Calu3 (cell line): ENCODE data around the gene NKIRAS2. TPM values are rescaled to one million over a fixed set of nuclear protein-coding genes. Genes with fewer than 3 reads are reported as not detected.

ENCODE experiments used
- BruUV-seq: library from RNA; stranded (reverse); fragments of 400-500 nt; replicated peaks from 2 replicates; lab custom pipeline; 2021; lab: Mats Ljungman, UMichigan
- CTCF ChIA-PET: fragments of 300-600 bp; sonication (Branson Sonifier 250); formaldehyde crosslinking; loops from one replicate; lab custom pipeline; 2022; ENCODE audit warnings: antibody characterized with exemption; lab: Charles Lee
- DNase-seq: peaks from one replicate; pipeline ENCODE4 v3.0.0; 2022
- H3K27ac Mint-ChIP-seq: one replicate; pipeline ENCODE4 v1.8.0; 2022; ENCODE audit warnings: mixed read lengths; ENCODE audit not compliant: unreplicated experiment
- H3K27me3 Mint-ChIP-seq: one replicate; pipeline ENCODE4 v1.8.0; 2022; ENCODE audit warnings: mixed read lengths; ENCODE audit not compliant: unreplicated experiment
- H3K36me3 Mint-ChIP-seq: one replicate; pipeline ENCODE4 v1.8.0; 2022; ENCODE audit warnings: mild to moderate bottlenecking, moderate library complexity, mixed read lengths; ENCODE audit not compliant: insufficient read depth, unreplicated experiment
- H3K4me1 Mint-ChIP-seq: one replicate; pipeline ENCODE4 v1.8.0; 2022; ENCODE audit warnings: mild to moderate bottlenecking, low read depth, mixed read lengths; ENCODE audit not compliant: unreplicated experiment
- H3K4me3 Mint-ChIP-seq: one replicate; pipeline ENCODE4 v1.8.0; 2022; ENCODE audit warnings: mild to moderate bottlenecking, low read depth, moderate library complexity, mixed read lengths; ENCODE audit not compliant: unreplicated experiment
- H3K9me3 Mint-ChIP-seq: one replicate; pipeline ENCODE4 v1.8.0; 2022; ENCODE audit warnings: low read depth, mixed read lengths; ENCODE audit not compliant: unreplicated experiment
- CTCF ChIP-seq: fragments of 200-600 bp; IDR thresholded peaks from one replicate; pipeline ENCODE4 v1.8.0; 2022; ENCODE audit warnings: antibody characterized with exemption; ENCODE audit not compliant: unreplicated experiment
- intact Hi-C: fragments of 100-400 bp; cut with micrococcal nuclease; formaldehyde crosslinking; loops from one replicate; pipeline ENCODE4 v1.10.0; 2022; ENCODE audit not compliant: unreplicated experiment
- total RNA-seq: library from RNA; stranded (reverse); gene quantifications from 2 replicates; pipeline ENCODE4 v1.2.3, GENCODE V29; 2022

The NKIRAS2 gene
- total RNA-seq, 1 experiment from 2014 or later, result 55.7 TPM

GRCh38 chr17:41984454-41984853 lies 35.4 kb upstream of the NKIRAS2 start:
- Mint-ChIP-seq H3K4me3 (no peak overlapping the region), H3K27me3 (no peaks in the 10 kb centered on the region), H3K36me3 (peaks cover 99% of the 10 kb centered on the region), H3K4me1 (no peaks in the 10 kb centered on the region), H3K9me3 (no peaks in the 10 kb centered on the region), H3K27ac (no peak overlapping the region)
- no peak for TF ChIP-seq CTCF
- DNase-seq, result no peak
- CTCF ChIA-PET, result no interaction called here
- intact Hi-C loops, result no loop called here
- BruUV-seq, result no TSS peak

- no peak overlapping the region for H3K27ac Mint-ChIP-seq
Measured at GRCh38 chr17:41985919-41986318, 34.0 kb upstream of the NKIRAS2 start.

DNA sequence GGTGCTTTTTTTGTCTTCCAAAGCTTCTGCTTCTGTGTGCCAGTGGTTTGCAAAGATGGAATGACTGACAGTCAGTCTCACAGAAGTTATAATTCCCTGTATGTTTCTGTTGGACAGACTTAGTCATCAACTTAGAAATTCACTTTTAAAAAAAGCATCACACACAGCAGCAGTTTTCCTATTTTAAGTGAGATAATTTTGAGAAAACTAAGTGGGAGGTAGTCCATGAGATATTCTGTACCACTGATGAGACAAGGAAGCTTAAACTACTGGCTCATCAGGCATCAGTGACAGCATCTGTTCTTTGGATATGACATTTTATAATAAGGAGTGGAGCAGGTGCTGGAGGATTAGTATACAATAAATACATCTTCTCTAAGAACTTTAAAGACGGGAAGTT lies 33.3 kb upstream of the NKIRAS2 start:
- Mint-ChIP-seq H3K36me3 (peaks cover 98% of the 10 kb centered on the region), H3K9me3 (no peaks in the 10 kb centered on the region), H3K4me3 (no peak overlapping the region), H3K4me1 (peaks cover 17% of the 10 kb centered on the region), H3K27ac (no peak overlapping the region), H3K27me3 (no peaks in the 10 kb centered on the region)
- DNase-seq, result no peak
- intact Hi-C loops, result no loop called here
- CTCF ChIA-PET, result interaction anchor here (1.8 kb wide), 1 partner anchor 16 kb away, joined by 3 read pairs; no protein-coding TSS in a partner anchor
- TF ChIP-seq CTCF, result no peak
- no TSS peak for BruUV-seq

More at GRCh38 chr17:41985919-41986318, 34.0 kb upstream of the NKIRAS2 start:
- Mint-ChIP-seq H3K9me3 (no peaks in the 10 kb centered on the region), H3K27me3 (no peaks in the 10 kb centered on the region), H3K4me3 (no peak overlapping the region), H3K36me3 (peaks cover 99% of the 10 kb centered on the region), H3K4me1 (peaks cover 12% of the 10 kb centered on the region)
- no peak for TF ChIP-seq CTCF
- intact Hi-C loops, result no loop called here
- no peak for DNase-seq
- no TSS peak for BruUV-seq
- CTCF ChIA-PET, result interaction anchor here (0.6 to 1.8 kb wide), 3 partner anchors 17 to 231 kb away, joined by 3 to 5 read pairs (median 3); no protein-coding TSS in a partner anchor

GRCh38 chr17:41987642-41988041 lies 32.2 kb upstream of the NKIRAS2 start:
- no peak for DNase-seq
- no peak overlapping the region for H3K27ac Mint-ChIP-seq
- H3K4me3 Mint-ChIP-seq, result no peak overlapping the region
- peaks cover 17% of the 10 kb centered on the region for H3K4me1 Mint-ChIP-seq
- TF ChIP-seq CTCF, result no peak
- H3K27me3 Mint-ChIP-seq, result no peaks in the 10 kb centered on the region
- no peaks in the 10 kb centered on the region for H3K9me3 Mint-ChIP-seq
- no TSS peak for BruUV-seq
- H3K36me3 Mint-ChIP-seq, result peaks cover 98% of the 10 kb centered on the region
- CTCF ChIA-PET, result no interaction called here
- intact Hi-C loops, result no loop called here
